GM23248 (cell line): Measurements from ENCODE around the gene RRAS2.

Experiments
- EZH2 ChIP-seq: fragments of 200-600 bp; sonication (generic); IDR thresholded peaks from 2 replicates; pipeline ENCODE4 v1.6.1; 2018; ENCODE audit warnings: antibody characterized with exemption, mild to moderate bottlenecking; ENCODE audit not compliant: insufficient read depth, poor library complexity, severe bottlenecking
- EZH2phosphoT487 ChIP-seq: fragments of 200-600 bp; sonication (generic); IDR thresholded peaks from 2 replicates; pipeline ENCODE4 v1.6.1; 2018; ENCODE audit warnings: antibody characterized with exemption, moderate library complexity, mild to moderate bottlenecking, low read depth; ENCODE audit not compliant: insufficient read depth

- TF ChIP-seq EZH2: no peak
- no peak for TF ChIP-seq EZH2phosphoT487
Measured at GRCh38 chr11:14335712-14336111, 23.3 kb downstream of the RRAS2 start.
